SU-DHL-6 (cell line): ENCODE data around the gene BAD.
A peak's percentile ranks its signal among the peaks of the same experiment; 100 is the strongest.

Experiments used
- H2AFZ ChIP-seq: fragments of 200-600 bp; sonication (generic); 2 replicates; pipeline ENCODE4 v1.6.1; 2014; ENCODE audit warnings: low read depth, mild to moderate bottlenecking, moderate library complexity, mixed read lengths, antibody characterized with exemption, low read length; ENCODE audit not compliant: severe bottlenecking
- H3F3A ChIP-seq: fragments of 200-600 bp; shearing (Covaris generic); 2 replicates; pipeline ENCODE4 v1.6.0; 2016; ENCODE audit warnings: antibody characterized with exemption, mild to moderate bottlenecking; ENCODE audit not compliant: insufficient read depth
- H3K27ac ChIP-seq: fragments of 200-600 bp; sonication (generic); 2 replicates; pipeline ENCODE4 v1.5.1; 2016; ENCODE audit warnings: low read depth, mild to moderate bottlenecking, low read length, moderate library complexity, mixed read lengths
- H3K27me3 ChIP-seq: fragments of 200-600 bp; sonication (generic), shearing (Covaris generic); 2 replicates; pipeline ENCODE4 v1.6.0; 2014; ENCODE audit warnings: mild to moderate bottlenecking, low read length
- H3K36me3 ChIP-seq: fragments of 200-600 bp; sonication (generic); 2 replicates; pipeline ENCODE4 v1.6.1; 2014; ENCODE audit warnings: mild to moderate bottlenecking, low read length, mixed read lengths
- H3K4me2 ChIP-seq: fragments of 300-600, 200-600 bp; shearing (Covaris generic), sonication (generic); 2 replicates; pipeline ENCODE4 v1.6.0; 2014; ENCODE audit warnings: low read length, low read depth, mild to moderate bottlenecking; ENCODE audit not compliant: poor library complexity, severe bottlenecking
- H3K4me3 ChIP-seq: fragments of 200-600 bp; sonication (generic); 2 replicates; pipeline ENCODE4 v1.5.1; 2014; ENCODE audit warnings: antibody characterized with exemption, low read length, mild to moderate bottlenecking, mixed read lengths; ENCODE audit not compliant: insufficient read depth, poor library complexity, severe bottlenecking
- H3K79me2 ChIP-seq: fragments of 200-600 bp; sonication (generic); 2 replicates; pipeline ENCODE4 v1.6.1; 2014; ENCODE audit warnings: mild to moderate bottlenecking, low read length, moderate library complexity; ENCODE audit not compliant: insufficient read depth
- H3K9ac ChIP-seq: fragments of 200-600 bp; sonication (generic); 2 replicates; pipeline ENCODE4 v1.7.0; 2014; ENCODE audit warnings: mild to moderate bottlenecking, low read length
- H3K9me2 ChIP-seq: fragments of 200-600 bp; sonication (generic); replicated peaks from 2 replicates; pipeline ENCODE4 v1.6.1; 2014; ENCODE audit warnings: low read length; ENCODE audit not compliant: insufficient read depth
- H3K9me3 ChIP-seq: fragments of 200-600 bp; sonication (generic); 2 replicates; pipeline ENCODE4 v1.6.1; 2014; ENCODE audit warnings: low read length, mixed read lengths; ENCODE audit not compliant: insufficient read depth
- H4K20me1 ChIP-seq: fragments of 200-600 bp; sonication (generic); 2 replicates; pipeline ENCODE4 v1.6.1; 2014; ENCODE audit warnings: low read depth, mild to moderate bottlenecking, antibody characterized with exemption, low read length, moderate library complexity, mixed read lengths
- CTCF ChIP-seq: fragments of 200-600 bp; sonication (generic); IDR thresholded peaks from one replicate; pipeline ENCODE4 v1.5.1; 2017; ENCODE audit warnings: antibody characterized with exemption, mild to moderate bottlenecking, low read length, moderate library complexity; ENCODE audit not compliant: insufficient read depth, poor library complexity, severe bottlenecking
- EZH2phosphoT487 ChIP-seq: fragments of 200-600 bp; sonication (generic), shearing (Covaris generic); conservative IDR thresholded peaks from 2 replicates; pipeline ENCODE4 v1.6.1; 2018; ENCODE audit warnings: mild to moderate bottlenecking, antibody characterized with exemption, low read length, moderate library complexity, mixed read lengths

The BAD gene

GRCh38 chr11:64250415-64251015, 34.0 kb downstream of the BAD start:
- Histone ChIP-seq H4K20me1 (no peaks in the 10 kb centered on the region), H3K9me2 (no peaks in the 10 kb centered on the region), H2AFZ (no peak overlapping the region), H3K4me3 (peak overlapping the region; percentile 26), H3K4me2 (peak overlapping the region; percentile 97), H3K27ac (no peak overlapping the region), H3K79me2 (peaks cover 16% of the 10 kb centered on the region), H3K9me3 (no peaks in the 10 kb centered on the region), H3K27me3 (no peaks in the 10 kb centered on the region), H3K9ac (peak overlapping the region; percentile 84), H3F3A (peaks cover 19% of the 10 kb centered on the region), H3K36me3 (no peaks in the 10 kb centered on the region)
- no peak for TF ChIP-seq EZH2phosphoT487
- TF ChIP-seq CTCF: no peak

GRCh38 chr11:64249563-64250414, 34.7 kb downstream of the BAD start:
- TF ChIP-seq EZH2phosphoT487: no peak
- no peak for TF ChIP-seq CTCF
- peaks cover 23% of the 10 kb centered on the region for H3K79me2 ChIP-seq
- no peaks in the 10 kb centered on the region for H4K20me1 ChIP-seq
- no peaks in the 10 kb centered on the region for H3K27me3 ChIP-seq
- H3K4me3 ChIP-seq: no peak overlapping the region
- no peaks in the 10 kb centered on the region for H3K36me3 ChIP-seq
- no peak overlapping the region for H3K9ac ChIP-seq
- peaks cover 26% of the 10 kb centered on the region for H3F3A ChIP-seq
- no peak overlapping the region for H2AFZ ChIP-seq
- no peaks in the 10 kb centered on the region for H3K9me3 ChIP-seq
- H3K9me2 ChIP-seq: no peaks in the 10 kb centered on the region
- no peak overlapping the region for H3K27ac ChIP-seq
- no peak overlapping the region for H3K4me2 ChIP-seq

- Histone ChIP-seq H3K9me2 (no peaks in the 10 kb centered on the region), H3K9me3 (no peaks in the 10 kb centered on the region), H2AFZ (no peak overlapping the region), H4K20me1 (no peaks in the 10 kb centered on the region), H3K27ac (no peak overlapping the region), H3K4me3 (no peak overlapping the region), H3K9ac (no peak overlapping the region), H3K27me3 (no peaks in the 10 kb centered on the region), H3F3A (peaks cover 31% of the 10 kb centered on the region), H3K4me2 (no peak overlapping the region), H3K36me3 (no peaks in the 10 kb centered on the region), H3K79me2 (peaks cover 24% of the 10 kb centered on the region)
- no peak for TF ChIP-seq CTCF
- no peak for TF ChIP-seq EZH2phosphoT487
Measured at GRCh38 chr11:64249038-64249437, 35.4 kb downstream of the BAD start.
